Prostate gland (tissue), 2 donors: ENCODE measurements around the gene GALM. TPM values are rescaled to one million over a fixed set of nuclear protein-coding genes. Genes with fewer than 3 reads are reported as not detected.

Experiments
- DNase-seq: peaks from one replicate; pipeline ENCODE4 v3.0.0-alpha.2; 2019; ENCODE audit warnings: low spot score
- H3K27ac ChIP-seq, 2 donors: fragments of 200-600 bp; sonication (generic); 2 replicates each; pipeline ENCODE4 v1.5.1; 2017 to 2019
- H3K27me3 ChIP-seq: fragments of 200-600 bp; sonication (generic); replicated peaks from 2 replicates; pipeline ENCODE4 v1.5.1; 2019; ENCODE audit not compliant: insufficient read depth
- H3K36me3 ChIP-seq, 2 donors: fragments of 200-600 bp; sonication (generic); 1 replicate in 1 of 2; 2 replicates in 1 of 2; pipeline versions ENCODE4 v1.5.1 to v1.8.1; 2017 to 2019
- H3K4me1 ChIP-seq: fragments of 200-600 bp; sonication (generic); replicated peaks from 2 replicates; pipeline ENCODE4 v1.5.1; 2019
- H3K4me3 ChIP-seq, 2 donors: fragments of 200-600 bp; sonication (generic); 2 replicates each; pipeline ENCODE4 v1.5.1; 2017 to 2019
- H3K9me3 ChIP-seq: fragments of 200-600 bp; sonication (generic); 2 replicates; pipeline ENCODE4 v1.5.1; 2017
- CTCF ChIP-seq, 4 experiments: fragments of 200-600 bp in 2 of 4; fragments of 450-650 bp in 2 of 4; sonication (generic) in 2 of 4; IDR thresholded peaks; 1 replicate in 3 of 4; 2 replicates in 1 of 4; pipeline ENCODE4 v1.5.1; 2016 to 2019; ENCODE audit warnings: antibody characterized with exemption in 4 of 4, mild to moderate bottlenecking in 2 of 4, moderate library complexity in 2 of 4
- POLR2A ChIP-seq: fragments of 450-650 bp; IDR thresholded peaks from one replicate; pipeline ENCODE4 v1.6.1; 2016; ENCODE audit warnings: antibody characterized with exemption, mild to moderate bottlenecking
- POLR2AphosphoS5 ChIP-seq: sonication (generic); formaldehyde crosslinking; IDR thresholded peaks from one replicate; pipeline ENCODE4 v1.6.1; 2017; ENCODE audit warnings: antibody characterized with exemption
- WGBS: methylation state at CpG from one replicate; pipeline ENCODE4 v1.1.5; 2018; 5-methylcytosine and 5-hydroxymethylcytosine counted together
- intact Hi-C: fragments of 100-400 bp; cut with DNase I; formaldehyde crosslinking; loops from one replicate; pipeline ENCODE4 v1.14.2; 2022
- total RNA-seq, 2 donors: library from RNA; depleted of rRNA; stranded (reverse); fragments of >200 nt; gene quantifications; one replicate each; pipeline ENCODE4 v1.1.0, GENCODE V29; 2016

GALM gene
- total RNA-seq, 2 donors from 2014 or later: 5.6 to 22.3 TPM

GRCh38 chr2:38750011-38750890, 84.3 kb downstream of the GALM start:
- Histone ChIP-seq H3K9me3 (no peaks in the 10 kb centered on the region), H3K36me3 (no peaks in the 10 kb centered on the region), H3K4me1 (peaks cover 2% of the 10 kb centered on the region), H3K27ac (peak overlapping the region; percentile 98 to 99), H3K27me3 (no peaks in the 10 kb centered on the region), H3K4me3 (peak overlapping the region; percentile 83 to 84)
- TF ChIP-seq POLR2A (peak; percentile 87), CTCF (IDR thresholded peaks at IDR 0.05) (no peak)
- WGBS: 1% methylated on average over 59 of the region's 59 CpGs
- intact Hi-C loops: no loop called here
- peak; percentile 62 for DNase-seq

- H3K36me3 ChIP-seq: no peaks in the 10 kb centered on the region
- WGBS: under 1% methylated on average over 68 of the region's 68 CpGs
- DNase-seq: peak; percentile 97
- H3K9me3 ChIP-seq: no peaks in the 10 kb centered on the region
- intact Hi-C loops: no loop called here
- TF ChIP-seq POLR2AphosphoS5: peak; percentile 99
- TF ChIP-seq POLR2A: peak; percentile 100
- peak in 2 of 4 experiments; percentile 19 to 29 for TF ChIP-seq CTCF (IDR thresholded peaks at IDR 0.05)
- H3K27ac ChIP-seq: peak within 1 kb of the TSS; percentile 98 to 99
- peaks cover 2% of the 10 kb centered on the region for H3K4me1 ChIP-seq
- H3K4me3 ChIP-seq: peak within 1 kb of the TSS; percentile 83 to 84
- no peaks in the 10 kb centered on the region for H3K27me3 ChIP-seq
Observed at GRCh38 chr2:38750891-38751595, 85.1 kb downstream of the GALM start, which contains the start of gene SRSF7. Gene SRSF7, minus strand, starts transcription at chr2:38751361. Its CDS starts 105 bp downstream, at chr2:38751256.

GRCh38 chr2:38751596-38752410, 85.9 kb downstream of the GALM start:
- no peaks in the 10 kb centered on the region for H3K36me3 ChIP-seq
- peaks cover 2% of the 10 kb centered on the region for H3K4me1 ChIP-seq
- no peak for DNase-seq
- H3K9me3 ChIP-seq: no peaks in the 10 kb centered on the region
- TF ChIP-seq POLR2AphosphoS5 (no peak), POLR2A (no peak), CTCF (IDR thresholded peaks at IDR 0.05) (no peak)
- no peaks in the 10 kb centered on the region for H3K27me3 ChIP-seq
- H3K27ac ChIP-seq: peak overlapping the region; percentile 98 to 99
- H3K4me3 ChIP-seq: peak overlapping the region; percentile 83 to 84
- WGBS: 23% methylated on average over 18 of the region's 18 CpGs
- intact Hi-C loops: no loop called here

DNA sequence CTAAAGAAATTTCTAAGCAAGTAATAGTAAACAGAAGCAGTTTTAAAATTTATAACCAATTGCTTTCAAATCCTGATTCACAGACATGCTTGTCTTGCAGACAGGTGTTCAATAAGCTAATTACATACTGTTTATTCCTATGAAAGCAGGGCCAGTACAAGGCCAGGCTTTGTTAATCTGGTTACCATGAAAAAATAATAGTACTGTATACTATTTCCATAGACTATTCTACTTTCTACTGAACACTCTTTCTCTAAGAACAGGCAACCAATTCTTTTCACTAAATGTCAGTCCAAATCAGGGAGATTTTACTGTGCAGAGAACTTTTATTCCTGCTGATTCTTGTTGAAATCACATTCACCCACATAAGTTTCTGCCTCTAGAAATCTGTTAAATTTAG, 88.1 kb downstream of the GALM start:
- intact Hi-C loops: no loop called here
- H3K9me3 ChIP-seq: no peaks in the 10 kb centered on the region
- H3K27me3 ChIP-seq: no peaks in the 10 kb centered on the region
- H3K36me3 ChIP-seq: no peaks in the 10 kb centered on the region
- no peak for DNase-seq
- H3K27ac ChIP-seq: no peak overlapping the region
- no peaks in the 10 kb centered on the region for H3K4me1 ChIP-seq
- TF ChIP-seq CTCF (IDR thresholded peaks at IDR 0.05): no peak
- no peak for TF ChIP-seq POLR2A
- no peak for TF ChIP-seq POLR2AphosphoS5
- no peak overlapping the region for H3K4me3 ChIP-seq
